ENCODE data around the gene FHIP1B.

DNA sequence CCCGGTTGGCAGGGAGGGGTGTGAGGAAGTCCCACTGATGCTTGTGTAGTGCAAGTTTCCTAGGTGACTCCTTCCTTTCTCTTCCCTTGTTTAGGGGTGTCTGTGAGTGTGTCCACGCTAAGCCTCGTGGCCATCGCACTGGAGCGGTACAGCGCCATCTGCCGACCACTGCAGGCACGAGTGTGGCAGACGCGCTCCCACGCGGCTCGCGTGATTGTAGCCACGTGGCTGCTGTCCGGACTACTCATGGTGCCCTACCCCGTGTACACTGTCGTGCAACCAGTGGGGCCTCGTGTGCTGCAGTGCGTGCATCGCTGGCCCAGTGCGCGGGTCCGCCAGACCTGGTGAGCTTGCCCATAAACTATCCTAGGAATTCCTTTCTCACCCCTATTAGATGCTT, 35.6 kb upstream of the FHIP1B start:
- TF ChIP-seq, protein P1, sequence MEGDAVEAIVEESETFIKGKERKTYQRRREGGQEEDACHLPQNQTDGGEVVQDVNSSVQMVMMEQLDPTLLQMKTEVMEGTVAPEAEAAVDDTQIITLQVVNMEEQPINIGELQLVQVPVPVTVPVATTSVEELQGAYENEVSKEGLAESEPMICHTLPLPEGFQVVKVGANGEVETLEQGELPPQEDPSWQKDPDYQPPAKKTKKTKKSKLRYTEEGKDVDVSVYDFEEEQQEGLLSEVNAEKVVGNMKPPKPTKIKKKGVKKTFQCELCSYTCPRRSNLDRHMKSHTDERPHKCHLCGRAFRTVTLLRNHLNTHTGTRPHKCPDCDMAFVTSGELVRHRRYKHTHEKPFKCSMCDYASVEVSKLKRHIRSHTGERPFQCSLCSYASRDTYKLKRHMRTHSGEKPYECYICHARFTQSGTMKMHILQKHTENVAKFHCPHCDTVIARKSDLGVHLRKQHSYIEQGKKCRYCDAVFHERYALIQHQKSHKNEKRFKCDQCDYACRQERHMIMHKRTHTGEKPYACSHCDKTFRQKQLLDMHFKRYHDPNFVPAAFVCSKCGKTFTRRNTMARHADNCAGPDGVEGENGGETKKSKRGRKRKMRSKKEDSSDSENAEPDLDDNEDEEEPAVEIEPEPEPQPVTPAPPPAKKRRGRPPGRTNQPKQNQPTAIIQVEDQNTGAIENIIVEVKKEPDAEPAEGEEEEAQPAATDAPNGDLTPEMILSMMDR (IDR thresholded peaks at IDR 0.05): no peak
- no peak for TF ChIP-seq POLR2A (IDR thresholded peaks at IDR 0.05)

Measured in gastroesophageal sphincter (tissue), 3 donors.